Suppressor macrophage (primary cell): ENCODE results near the gene CMTM3.
A peak's percentile ranks its signal among the peaks of the same experiment; 100 is the strongest.
"Not testable (repeated sequence)": the region's sequence is repeated elsewhere in the genome, so short reads cannot be mapped to it uniquely, and the experiment has no call there.

Experiments
- DNase-seq, 4 experiments: peaks; one replicate each; pipeline ENCODE4 v3.0.0-alpha.2; 2020 to 2022

The CMTM3 gene

DNA sequence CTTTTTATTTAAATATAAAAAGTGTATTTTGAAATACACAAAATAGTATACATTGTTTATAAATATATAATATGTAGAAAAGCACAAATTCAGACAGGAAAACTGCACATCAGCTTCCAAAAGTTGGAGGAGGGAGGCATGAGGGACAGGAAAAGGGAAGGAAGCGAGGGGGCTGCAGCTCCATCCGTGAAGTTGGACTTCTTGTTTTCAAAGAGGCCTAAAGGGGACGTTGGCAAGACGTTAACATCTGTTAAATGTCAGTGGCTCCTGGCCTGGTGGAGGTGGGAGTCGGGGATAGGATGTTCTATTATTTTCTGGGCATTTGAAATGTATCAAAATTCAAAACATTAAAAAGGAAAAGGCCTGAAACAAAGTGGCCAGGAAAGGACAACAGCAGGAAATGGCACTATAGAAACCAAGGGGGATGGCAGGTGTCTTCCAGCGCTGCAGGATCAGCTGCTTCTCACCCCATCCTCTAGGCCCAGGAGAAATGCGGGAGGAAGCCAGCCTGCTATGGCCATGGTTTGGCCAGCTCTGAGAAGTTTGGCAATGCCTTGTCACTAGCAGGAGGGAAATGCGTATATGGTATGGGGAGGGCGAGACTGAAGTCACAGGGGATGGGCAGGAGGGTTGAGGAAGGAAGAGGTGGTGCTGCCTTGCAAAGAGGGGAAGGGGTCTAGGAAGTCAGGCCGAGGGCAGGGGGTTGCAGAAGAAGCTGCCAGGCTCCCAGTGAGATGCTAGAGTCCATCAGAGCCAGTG, 18.8 kb upstream of the CMTM3 start:
- peak; percentile 36 to 65 (median 58) for DNase-seq

DNA sequence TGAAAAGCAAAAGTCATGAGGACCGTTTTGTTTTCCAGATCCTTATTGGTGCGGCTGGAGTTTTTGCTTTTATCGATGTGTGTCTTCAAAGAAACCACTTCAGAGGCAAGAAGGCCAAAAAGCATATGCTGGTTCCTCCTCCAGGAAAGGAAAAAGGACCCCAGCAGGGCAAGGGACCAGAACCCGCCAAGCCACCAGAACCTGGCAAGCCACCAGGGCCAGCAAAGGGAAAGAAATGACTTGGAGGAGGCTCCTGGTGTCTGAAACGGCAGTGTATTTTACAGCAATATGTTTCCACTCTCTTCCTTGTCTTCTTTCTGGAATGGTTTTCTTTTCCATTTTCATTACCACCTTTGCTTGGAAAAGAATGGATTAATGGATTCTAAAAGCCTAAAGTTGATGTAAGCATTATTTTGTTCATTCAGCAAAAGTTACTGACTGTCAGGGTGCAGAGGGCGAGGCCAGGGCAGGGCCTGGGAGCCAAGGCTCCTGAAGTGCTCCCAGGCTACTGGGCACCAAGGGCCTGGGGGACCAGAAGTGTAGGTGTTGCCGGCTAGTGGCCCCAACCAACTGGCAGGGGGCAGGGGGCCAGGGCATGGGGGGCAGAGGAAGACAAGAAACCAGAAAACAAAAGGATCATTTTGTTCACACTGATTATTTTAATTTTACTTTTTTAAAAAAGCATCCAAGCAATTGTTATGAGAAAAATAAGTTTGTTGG, 16.5 kb upstream of the CMTM3 start:
- DNase-seq = no peak

DNA sequence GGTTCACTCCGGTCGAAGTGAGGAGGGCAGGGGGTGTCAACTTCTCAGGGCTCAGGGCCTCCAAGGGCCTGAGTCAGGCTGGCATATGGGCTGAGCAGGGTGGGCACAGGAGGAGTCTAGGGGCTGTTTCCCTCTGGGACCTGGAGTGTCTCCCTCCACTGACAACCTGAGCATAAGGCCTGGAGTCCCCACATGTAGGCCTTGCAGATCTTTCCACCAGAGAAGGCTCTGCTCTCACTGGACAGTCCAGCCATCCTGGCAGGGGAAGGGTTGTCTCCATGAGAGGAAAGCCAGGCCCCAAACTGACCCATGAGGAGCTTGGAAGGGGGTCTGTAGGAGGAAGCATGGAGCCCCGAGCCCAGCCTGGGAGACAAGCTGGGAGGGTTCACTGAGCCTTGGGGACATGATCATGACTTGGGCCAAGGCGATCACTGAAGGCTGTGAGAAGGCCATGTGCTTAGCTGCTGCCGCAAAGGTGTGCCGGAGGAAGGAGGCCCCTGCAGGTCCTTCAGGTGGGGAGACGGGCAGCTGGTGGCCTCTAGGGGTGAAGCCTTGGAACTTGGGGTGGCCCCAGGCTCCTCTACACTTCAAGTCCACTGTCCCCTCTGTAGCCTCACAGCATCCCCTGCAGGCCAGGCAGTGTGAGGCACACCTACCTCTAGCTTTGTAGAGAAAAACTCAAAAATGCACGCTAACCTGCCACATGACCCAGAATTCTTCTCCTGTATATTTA, 15.4 kb upstream of the CMTM3 start:
- DNase-seq = peak; percentile 63 to 85 (median 82)

DNA sequence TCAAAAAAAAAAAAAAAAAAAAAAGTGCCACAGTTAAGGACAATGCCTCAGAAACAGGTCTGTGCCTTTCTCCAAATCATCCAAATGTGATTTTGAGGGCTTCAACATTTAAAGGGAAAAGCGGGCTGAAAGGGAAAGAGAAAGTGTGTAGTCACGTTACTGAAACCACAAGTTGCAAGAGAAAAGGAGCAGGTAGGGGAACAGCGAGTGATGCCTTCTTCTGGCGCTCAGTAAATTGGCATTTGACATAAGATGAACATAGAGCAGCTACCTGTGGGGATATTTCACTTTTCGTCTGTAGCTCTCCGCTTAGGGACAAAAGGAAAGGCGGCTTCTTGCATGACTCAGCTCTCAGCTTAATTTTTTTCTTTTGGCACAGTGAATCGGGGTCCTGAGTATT, 14.2 kb upstream of the CMTM3 start:
- peak in 1 of 4 experiments; percentile 23 for DNase-seq

DNA sequence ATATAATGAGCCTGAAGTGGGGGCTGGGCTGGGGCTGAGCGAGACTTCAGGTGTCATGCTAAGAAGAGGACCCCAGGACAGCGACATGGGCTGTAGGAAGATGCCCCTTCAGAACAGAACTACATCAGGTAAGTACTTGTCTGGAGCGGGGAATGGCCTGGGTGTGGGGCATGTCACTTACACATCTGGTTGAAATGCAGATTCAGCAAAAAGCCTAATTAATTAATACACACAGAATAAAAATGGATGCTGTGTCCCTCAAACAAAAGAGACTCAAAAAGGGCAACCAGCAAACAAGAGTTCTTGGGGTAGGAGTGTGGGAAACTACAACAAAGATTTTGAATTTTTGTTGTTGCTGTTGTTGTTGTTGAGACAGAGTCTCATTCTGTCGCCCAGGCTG, 13.5 kb upstream of the CMTM3 start:
- no peak for DNase-seq

DNA sequence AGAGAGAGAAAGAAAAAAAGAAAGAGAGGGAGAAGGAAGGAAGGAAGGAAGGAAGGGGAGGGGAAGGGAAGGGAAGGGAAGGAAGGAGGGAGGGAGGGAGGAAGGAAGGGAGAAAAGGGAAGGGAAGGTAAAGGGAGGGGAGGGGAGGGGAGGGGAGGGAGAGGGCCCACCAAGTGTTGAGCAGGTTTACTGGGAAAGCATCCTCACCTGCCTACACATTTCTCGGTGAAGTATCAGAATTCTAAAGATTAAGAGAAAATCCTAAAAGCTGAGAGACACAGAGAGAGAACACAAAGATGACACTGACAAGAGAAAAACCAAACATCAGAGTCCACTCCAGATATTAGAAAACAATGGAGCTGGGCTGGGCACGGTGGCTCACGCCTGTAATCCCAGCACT, 12.3 kb upstream of the CMTM3 start:
- no peak for DNase-seq

DNA sequence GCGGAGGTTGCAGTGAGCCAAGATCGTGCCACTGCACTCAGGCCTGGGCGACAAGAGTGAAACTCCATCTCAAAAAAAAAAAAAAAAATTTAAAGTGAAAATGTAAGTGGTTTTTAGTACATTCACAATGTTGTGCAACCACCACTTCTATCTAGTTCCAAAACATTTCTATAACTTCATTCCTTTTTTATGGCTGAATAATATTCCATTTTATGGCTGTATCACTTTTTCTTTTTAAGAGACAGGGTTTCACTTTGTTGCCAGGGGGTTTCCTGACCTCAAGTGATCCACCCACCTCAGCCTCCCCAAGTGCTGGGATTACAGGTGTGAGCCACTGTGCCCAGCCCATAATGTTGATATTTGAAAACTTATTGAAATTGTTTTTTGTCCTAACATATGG, 11.7 kb upstream of the CMTM3 start:
- no peak for DNase-seq

DNA sequence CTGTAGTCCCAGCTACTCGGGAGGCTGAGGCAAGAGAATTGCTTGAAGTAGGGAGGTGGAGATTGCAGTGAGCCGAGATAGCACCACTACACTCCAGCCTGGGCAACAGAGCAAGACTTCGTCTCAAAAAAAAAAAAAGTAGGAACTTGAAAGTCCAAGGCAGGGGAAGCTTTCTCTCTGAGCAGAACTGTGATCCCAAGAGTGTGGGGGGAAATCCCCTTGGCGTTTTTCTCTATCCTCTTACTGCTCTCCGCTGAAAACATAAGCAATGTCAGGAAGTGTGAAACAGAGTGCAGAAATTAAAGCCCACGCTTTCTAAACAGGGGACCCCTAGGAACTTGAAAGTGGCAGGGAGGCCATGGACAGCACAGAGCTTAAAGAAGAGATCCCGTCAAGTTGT, 9.8 kb upstream of the CMTM3 start:
- peak; percentile 63 to 87 (median 80) for DNase-seq

DNA sequence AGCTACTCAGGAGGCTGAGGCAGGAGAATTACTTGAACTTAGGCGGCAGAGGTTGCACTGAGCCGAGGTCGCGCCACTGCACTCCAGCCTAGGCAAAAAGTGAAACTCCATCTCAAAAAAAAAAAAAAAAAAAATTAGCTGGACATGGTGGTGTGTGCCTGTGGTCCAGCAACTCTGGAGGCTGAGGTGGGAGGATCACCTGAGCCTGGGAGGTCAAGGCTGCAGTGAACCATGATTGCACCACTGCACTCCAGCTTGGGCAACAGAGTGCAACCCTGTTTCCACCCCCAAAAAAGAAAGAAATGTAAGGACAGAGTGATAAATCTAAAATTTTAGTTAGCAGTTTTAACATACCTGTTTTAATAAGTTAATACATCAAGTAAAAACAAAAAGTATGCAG, 7.9 kb upstream of the CMTM3 start:
- DNase-seq = not testable (repeated sequence)

DNA sequence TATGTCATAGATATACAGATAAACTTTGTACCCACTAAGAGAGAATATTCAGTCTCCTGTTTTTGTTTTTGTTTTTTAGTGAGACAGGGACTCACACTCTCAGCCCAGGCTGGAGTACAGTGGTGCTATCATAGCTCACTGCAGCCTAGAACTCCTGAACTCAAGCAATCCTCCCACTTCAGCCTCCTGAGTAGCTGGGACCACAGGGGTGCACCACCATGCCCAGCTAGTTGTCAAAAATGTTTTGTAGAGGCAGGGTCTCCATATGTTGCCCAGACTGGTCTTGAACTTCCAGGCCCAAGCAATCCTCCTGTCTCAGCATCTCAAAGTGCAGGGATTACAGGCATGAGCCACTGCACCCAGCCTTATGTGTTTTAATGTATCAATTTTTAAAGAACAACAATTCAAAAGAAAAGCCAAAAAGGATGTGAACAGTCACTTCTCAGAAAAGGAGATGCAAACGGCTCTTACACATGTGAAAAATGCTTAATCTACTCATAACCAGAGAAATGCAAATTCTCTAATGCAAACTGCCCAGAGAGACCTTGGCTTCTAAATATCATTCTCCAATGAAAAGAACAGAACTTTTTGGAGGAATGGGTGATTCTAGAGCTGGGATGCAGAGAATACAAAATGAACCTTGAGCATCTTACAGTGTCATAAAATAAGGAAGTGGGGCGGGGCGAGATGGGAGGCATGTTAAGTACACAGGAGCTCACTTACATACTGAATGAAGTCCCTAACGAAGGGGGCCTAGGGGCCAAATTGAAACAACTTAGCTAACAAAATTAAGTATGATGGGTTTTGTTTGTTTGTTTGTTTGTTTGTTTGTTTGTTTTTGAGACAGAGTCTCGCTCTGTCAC, 7.3 kb upstream of the CMTM3 start:
- peak in 2 of 4 experiments; percentile 34 to 35 for DNase-seq

DNA sequence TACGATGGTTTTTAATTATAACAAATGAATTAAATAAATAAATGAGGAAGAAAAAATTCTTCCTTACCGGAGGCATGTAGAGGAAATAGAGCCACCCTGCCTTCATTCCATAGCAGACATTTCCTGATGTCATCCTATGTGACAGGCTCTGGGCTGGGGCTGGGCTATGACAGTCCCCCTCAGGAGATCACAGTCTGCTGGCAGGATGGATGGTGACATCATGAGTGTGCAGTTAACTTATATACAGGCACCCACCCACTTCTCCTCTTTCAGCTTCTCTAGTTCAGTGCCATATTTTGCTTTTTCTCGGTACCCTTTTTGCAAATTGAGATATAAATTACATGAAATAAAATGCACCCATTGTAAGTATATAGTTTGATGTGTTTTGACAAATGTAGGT, 6.4 kb upstream of the CMTM3 start:
- DNase-seq = peak; percentile 45 to 77 (median 52)

DNA sequence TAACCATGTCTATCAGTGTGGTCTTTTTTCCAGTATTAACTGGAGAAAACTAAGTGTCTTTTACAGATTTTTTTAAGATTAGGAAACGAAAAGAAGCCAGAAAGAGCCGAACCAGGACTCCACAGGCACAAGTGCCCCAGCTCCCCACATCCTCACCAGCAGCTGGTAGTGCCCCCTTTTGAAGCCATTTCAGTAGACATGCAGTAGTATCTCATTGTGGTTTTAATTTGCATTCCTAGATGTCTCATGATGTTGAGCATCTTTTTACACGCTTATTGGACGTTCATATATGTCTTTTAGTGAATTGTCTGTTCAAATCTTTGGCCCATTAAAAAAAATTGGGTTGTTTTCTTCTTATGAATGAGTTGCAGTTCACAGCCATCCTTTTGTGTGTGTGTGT, 4.8 kb upstream of the CMTM3 start:
- no peak for DNase-seq

DNA sequence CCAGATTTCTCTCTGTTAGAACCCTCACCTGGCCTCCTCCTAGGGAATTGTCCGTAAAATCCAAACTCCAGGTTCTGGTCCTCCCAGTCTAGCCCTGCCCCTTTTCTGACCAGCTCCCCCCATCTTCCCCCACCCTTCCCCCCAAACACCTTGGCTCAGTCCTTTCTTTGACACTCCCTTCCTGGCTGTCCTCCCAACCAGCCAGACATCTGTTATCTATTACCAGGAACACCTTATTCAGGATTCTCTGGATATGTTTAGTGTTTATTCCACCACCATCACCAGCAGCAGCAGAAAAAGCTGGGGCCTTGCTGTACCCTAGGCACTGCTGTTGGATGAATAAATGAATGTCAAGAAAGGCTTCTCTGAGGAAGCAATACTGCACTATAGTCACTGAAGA, 4.0 kb upstream of the CMTM3 start:
- DNase-seq = no peak

DNA sequence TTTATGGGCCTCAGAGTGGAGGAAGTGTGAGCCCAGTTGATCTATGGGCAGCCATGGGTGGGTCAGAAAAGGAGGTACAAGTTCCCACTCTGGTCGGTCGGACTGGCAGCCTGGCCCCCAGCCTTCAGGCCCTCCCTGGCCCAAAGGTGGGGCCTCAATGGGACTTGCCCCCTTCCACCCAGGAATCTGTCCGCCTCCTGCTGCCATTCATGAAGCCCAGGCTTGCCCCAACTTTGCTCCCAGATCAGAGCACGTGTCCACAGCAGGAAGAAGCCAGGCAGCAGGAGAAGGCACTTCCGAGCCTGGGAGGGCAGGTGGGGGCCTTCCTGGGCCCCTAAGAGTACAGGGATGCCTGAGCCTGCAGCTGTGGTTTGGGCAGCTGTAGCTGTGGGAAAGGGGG, 3.0 kb upstream of the CMTM3 start:
- no peak for DNase-seq

DNA sequence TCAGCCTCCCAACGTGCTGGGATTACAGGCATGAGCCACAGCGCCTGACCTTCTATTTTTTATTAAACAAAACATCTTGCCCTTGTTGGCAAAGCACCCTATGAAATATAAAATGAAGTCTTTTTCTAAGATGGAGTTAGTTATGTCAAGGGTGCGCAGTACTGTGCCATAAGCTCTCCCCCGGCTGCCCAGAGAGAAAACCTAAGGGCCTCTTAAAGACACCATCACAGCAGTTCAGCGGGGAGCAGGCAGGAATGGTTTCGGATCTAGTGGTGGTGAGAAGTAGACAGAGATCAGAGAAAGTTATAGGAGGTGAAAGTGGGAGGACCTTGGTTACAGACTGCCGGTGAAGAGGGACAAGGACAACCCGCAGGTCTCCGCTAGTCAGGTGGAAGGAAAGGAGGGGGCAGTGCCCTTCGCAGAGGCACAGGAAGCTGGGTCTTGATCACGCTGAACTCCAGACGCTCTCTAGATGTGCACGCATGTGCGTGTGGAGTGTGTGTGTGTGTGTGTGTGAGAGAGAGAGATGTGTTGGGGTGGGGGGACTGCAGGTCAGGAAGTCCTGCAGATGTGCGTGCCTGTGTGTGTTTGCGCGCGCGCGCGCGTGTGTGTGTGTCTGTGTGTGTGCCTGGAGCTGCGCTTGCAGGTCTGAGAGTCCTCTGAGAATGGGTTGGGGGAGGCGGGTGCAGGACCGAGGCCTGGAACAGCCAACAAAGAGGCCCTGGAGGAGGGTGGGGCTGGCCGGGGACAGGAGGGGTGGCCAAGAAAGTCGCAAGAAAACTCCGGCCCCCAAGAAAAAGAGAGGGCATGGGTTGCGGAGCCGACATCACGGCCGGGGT, 748 bp upstream of the CMTM3 start:
- DNase-seq = peak; percentile 38 to 58 (median 50)

DNA sequence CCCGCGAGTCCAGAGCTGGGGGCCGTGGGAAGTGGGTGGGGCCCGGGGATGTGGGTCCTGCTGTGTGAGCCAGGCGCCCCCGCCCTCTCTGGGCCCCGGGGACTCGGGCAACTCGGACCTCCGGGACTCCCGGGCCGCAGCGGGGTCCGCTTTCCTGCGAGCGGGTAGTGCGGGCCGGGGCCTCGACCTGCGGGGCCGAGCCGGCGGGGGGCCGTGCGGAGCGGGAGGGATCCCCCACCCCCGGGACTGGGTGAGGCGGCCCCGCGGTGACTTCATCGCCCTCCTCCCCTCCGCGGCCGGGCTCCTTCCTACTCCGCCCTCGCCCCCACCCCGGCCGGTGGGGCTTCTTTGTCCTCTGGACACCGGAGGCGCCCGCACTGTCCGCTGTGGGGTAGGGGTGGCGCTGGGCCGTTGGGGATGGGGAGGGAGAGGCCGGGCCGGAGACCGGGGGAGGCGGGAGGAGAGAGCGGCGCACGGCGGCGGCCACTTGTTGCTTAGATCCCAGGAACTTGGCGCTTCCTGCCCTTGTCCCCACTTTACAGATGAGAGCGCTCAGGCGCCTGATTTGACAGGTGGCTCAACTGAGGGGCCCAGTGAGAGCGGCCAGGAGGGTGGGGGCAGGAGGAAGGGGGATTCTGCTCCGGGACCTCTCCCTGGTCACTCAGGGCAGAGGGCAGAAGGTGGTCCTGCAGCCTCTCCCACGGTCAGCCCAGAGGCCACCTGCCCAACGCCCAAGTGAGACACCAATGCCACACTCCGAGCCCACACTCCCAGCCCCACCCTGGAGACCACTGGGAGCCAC, 874 bp downstream of the CMTM3 start:
- peak; percentile 58 to 84 (median 70) for DNase-seq

DNA sequence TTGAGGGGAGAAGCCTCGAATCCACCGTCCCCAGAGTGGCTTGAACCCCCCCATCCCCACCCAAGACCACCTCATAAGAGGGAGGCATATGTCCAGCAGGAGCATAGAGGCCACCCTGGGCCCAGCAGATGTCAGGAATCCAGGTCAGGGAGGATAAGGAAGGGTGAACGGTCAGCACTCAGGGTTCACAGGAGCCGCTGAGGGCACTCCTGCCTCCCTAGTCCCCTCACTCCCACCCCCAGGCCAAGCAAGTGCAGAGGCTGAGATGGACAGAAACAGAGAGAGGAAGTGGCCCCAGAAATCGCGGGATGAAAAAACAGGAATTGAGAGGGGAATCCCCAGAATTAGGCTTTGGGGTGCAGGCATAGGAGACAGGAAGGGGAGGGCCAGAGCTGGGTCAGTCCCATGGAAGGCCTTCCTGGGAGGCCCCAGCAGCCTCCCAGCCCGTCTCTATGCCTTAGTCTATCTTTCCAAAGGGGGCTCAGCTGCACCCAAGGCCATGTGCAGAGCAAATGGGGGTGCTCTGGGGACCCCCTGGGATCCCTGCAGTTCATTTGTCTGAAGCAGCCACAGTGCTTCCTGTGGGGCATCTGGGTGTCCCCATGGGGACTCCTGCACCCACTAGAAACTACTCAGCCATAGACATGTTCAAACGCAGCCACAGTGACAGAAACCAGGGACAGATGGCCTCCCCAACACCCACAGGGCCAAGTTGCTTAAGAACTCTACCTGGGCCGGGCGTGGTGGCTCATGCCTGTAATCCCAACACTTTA, 1.7 kb downstream of the CMTM3 start:
- DNase-seq = peak; percentile 81 to 89 (median 86)

DNA sequence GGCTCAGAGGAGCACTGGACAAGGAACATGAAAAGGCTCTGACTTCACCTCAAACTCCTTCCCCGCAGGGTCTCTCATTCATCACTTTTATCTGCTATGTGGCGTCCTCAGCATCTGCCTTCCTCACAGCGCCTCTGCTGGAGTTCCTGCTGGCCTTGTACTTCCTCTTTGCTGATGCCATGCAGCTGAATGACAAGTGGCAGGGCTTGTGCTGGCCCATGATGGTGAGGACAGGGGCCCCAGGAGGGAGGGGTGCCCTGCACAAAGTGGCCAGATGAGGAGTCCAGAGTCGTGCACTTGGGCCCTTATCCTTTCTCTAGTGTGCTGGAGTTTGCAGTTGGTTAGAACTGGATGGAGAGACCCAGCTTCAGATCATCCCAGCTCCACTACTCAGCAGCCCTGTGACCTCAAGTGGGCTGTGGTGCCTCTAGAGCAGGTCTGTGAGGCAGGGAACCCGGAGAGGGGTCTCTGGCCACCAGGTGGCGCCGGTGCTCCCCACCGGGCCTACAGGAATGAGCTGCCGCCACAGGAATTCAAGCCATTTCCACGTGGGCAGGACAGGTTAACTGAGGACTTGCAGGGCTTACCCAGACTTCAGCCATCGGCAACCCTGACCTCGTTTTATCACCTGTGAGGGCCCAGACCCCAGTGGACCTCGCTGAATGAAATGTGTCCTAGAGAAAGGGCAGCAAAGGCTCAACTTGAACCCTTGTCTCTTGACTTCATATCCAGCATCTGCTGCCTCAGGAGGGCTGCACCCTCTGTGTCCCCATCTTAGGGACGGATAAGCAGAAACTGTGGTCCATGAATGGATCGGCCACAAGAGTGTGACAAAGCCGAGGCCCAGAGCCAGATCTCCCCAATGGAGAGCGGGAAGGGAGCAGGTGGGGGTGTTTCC, 4.0 kb downstream of the CMTM3 start:
- DNase-seq = peak; percentile 70 to 80 (median 72)

DNA sequence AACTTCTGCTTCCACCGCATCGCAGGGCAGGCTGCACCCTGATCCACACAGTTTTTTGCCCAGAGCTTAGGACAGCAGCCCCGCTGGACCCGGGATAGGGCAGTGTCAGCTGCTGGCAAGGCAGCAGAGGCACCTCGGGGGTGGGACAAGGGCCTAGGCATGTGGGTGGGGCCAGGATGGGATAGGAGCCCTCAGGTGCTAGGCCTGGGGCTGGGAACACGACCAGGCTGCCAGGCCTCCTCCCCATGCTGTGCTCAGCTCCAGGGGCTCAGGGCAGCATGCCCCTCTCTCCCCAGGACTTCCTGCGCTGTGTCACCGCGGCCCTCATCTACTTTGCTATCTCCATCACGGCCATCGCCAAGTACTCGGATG, 4.6 kb downstream of the CMTM3 start:
- DNase-seq = no peak
